ENCODE data around the gene LRP1.

The LRP1 gene

GRCh38 chr12:57215668-57216013, 87.4 kb downstream of the LRP1 start:
- DNase-seq: no peak

GRCh38 chr12:57216014-57216911, 88.0 kb downstream of the LRP1 start, which contains the start of gene NXPH4:
Gene NXPH4 (plus strand): TSS chr12:57216794. CDS start chr12:57216970, 176 bp downstream.
- DNase-seq: no peak

- no peak for DNase-seq
These were observed 88.9 kb downstream of the LRP1 start for GRCh38 chr12:57216921-57217879.

GRCh38 chr12:57218030-57218853, 90.0 kb downstream of the LRP1 start:
- DNase-seq: no peak

- DNase-seq: no peak
These were observed 91.1 kb downstream of the LRP1 start for GRCh38 chr12:57219205-57219992.

GRCh38 chr12:57219993-57220754, 91.9 kb downstream of the LRP1 start:
- no peak for DNase-seq

GRCh38 chr12:57220770-57221168, 92.5 kb downstream of the LRP1 start:
- DNase-seq: no peak

- no peak for DNase-seq
These were observed 93.1 kb downstream of the LRP1 start for GRCh38 chr12:57221169-57221917.

GRCh38 chr12:57222286-57223190, 94.3 kb downstream of the LRP1 start:
- no peak for DNase-seq

- DNase-seq: no peak
These were observed 95.2 kb downstream of the LRP1 start for GRCh38 chr12:57223191-57224165.

- DNase-seq: no peak
These were observed 96.1 kb downstream of the LRP1 start for GRCh38 chr12:57224278-57224972.

GRCh38 chr12:57224973-57225679, 96.8 kb downstream of the LRP1 start:
- DNase-seq: no peak

- no peak for DNase-seq
These were observed 97.5 kb downstream of the LRP1 start for GRCh38 chr12:57225680-57226210.

- no peak for DNase-seq
These were observed 98.5 kb downstream of the LRP1 start for GRCh38 chr12:57226588-57227314.

GRCh38 chr12:57227315-57228115, 99.2 kb downstream of the LRP1 start:
- no peak for DNase-seq
